ENCODE measurements around the gene PI4KB.

- TF ChIP-seq POLR2AphosphoS5 (IDR thresholded peaks at IDR 0.05) = no peak
- TF ChIP-seq, protein P1, sequence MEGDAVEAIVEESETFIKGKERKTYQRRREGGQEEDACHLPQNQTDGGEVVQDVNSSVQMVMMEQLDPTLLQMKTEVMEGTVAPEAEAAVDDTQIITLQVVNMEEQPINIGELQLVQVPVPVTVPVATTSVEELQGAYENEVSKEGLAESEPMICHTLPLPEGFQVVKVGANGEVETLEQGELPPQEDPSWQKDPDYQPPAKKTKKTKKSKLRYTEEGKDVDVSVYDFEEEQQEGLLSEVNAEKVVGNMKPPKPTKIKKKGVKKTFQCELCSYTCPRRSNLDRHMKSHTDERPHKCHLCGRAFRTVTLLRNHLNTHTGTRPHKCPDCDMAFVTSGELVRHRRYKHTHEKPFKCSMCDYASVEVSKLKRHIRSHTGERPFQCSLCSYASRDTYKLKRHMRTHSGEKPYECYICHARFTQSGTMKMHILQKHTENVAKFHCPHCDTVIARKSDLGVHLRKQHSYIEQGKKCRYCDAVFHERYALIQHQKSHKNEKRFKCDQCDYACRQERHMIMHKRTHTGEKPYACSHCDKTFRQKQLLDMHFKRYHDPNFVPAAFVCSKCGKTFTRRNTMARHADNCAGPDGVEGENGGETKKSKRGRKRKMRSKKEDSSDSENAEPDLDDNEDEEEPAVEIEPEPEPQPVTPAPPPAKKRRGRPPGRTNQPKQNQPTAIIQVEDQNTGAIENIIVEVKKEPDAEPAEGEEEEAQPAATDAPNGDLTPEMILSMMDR (IDR thresholded peaks at IDR 0.05 in 8 of 11, conservative IDR thresholded peaks at IDR 0.05 in 3 of 11) = no peak
Measured at GRCh38 chr1:151324390-151324930, 2.8 kb downstream of the PI4KB start.

All from spleen (tissue), 7 donors.